GM19239 (cell line): Measurements from ENCODE around the gene WDCP.
"Not testable (repeated sequence)": the region's sequence is repeated elsewhere in the genome, so short reads cannot be mapped to it uniquely, and the experiment has no call there.

Source experiments
- DNase-seq: peaks from one replicate; pipeline ENCODE4 v3.0.0; 2011; ENCODE audit warnings: low spot score; ENCODE audit not compliant: insufficient read length
- FAIRE-seq: peaks from 2 replicates; lab custom pipeline; 2011; peaks lifted over from hg19 to GRCh38; lab: Jason Lieb, UNC

The WDCP gene

DNA sequence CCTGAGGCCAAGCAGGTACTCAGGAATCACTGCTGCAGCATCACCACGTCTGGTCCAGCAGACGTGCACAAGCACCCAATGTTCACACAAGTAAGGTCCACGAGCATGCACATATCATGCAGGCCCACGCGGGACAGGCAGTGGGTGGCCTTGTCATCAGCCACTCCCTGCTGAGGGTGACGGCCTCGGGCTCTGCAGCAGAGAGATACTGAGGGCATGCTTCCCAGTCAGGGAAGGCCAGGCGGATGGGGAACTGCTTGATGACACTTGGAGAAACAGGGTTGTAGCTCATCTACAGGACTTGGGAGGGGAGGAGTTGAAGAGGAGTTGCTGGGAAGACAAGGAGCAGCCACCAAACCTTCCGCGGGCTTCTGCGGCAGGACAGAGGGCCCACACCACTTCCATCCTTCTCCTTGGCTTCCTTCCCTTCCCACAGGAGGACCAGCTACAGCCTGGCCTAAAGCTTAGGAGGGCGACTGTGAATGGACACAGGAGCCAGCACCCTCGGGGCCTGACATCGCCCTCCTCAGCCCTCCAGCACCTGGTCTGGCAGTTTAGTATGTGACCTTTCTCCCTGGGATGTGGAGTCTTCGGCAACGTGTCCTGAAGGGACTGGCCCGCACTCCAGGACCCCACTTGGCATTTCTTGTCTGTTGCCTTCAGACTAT is 22.1 kb downstream of the WDCP start:
- FAIRE-seq (no peak), DNase-seq (no peak)

DNA sequence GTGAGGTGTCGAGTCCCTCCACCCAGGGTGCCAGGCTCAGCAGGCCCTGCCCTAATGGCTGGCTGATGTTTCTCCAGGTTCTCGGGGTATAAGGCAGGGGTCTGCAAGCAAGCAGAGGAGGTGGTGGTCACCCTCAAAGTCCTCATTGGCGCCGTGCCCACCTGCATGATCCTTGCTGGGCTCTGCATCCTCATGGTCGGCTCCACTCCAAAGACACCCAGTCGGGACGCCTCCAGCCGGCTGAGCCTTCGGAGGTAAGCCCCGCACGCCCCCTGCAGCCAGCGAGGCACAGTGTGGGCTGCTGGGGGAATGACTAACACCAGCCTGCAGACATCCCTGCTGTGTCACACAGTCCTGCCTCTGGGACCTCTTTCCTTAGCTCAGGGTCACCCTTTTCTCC is 23.2 kb downstream of the WDCP start:
- FAIRE-seq (no peak), DNase-seq (no peak)

DNA sequence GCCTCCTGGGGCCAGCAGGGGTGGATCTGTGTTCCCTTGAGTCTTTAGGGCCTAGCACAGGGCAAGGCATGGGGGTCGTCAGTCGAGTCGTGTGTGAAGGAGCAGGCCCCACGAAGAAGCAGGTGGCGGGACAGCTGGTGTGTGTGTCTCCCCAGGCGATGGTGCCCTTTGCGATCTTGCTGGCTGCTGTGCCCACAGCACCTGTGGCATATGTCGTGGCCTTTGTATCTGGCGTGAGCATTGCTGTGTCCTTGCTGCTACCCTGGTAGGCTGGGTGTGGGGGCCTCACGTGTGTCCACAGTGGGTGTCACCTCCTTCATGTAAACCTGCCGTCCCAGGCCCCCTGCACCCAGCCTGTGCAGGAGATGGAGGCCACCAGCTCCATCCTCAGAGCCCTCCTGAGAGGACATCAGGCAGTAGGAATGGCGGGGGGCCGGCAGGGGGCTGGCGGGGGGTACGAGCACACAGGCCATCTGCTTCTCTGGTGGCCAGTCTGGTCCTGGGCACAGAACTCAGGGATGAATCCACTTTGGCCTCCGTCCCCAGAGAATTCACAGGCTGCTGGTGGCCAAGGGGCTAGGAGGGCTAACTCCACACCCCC is 24.1 kb downstream of the WDCP start:
- FAIRE-seq (no peak), DNase-seq (no peak)

DNA sequence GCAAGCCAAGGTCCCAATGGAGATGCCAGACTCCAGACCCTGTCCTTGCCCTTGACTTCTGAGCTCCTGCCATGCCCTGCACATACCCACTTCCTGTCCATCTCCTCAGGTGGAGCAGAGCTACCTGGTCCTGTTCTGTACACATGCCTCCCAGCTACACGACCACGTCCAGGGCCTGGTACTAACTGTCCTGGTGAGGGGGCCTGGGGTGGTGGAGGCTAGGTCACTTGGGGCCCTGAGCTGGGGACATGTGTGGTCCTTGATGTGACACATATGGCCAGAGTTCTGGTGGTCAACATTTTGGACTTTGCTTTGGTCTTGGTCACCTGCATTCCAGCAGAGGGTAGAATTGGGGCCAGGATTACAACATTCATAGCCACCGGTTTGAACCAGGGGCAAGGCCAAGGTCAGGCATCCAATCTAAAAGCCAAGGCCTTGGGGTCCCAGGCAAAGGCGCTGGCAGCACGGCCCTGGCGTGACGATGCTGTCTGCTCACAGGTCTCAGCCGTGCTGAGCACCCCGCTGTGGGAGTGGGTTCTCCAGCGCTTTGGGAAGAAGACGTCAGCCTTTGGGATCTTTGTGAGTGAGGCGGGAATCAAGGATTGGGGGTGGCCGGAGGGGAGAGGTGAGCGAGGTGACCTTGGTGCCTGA is 24.7 kb downstream of the WDCP start:
- FAIRE-seq (no peak), DNase-seq (no peak)

DNA sequence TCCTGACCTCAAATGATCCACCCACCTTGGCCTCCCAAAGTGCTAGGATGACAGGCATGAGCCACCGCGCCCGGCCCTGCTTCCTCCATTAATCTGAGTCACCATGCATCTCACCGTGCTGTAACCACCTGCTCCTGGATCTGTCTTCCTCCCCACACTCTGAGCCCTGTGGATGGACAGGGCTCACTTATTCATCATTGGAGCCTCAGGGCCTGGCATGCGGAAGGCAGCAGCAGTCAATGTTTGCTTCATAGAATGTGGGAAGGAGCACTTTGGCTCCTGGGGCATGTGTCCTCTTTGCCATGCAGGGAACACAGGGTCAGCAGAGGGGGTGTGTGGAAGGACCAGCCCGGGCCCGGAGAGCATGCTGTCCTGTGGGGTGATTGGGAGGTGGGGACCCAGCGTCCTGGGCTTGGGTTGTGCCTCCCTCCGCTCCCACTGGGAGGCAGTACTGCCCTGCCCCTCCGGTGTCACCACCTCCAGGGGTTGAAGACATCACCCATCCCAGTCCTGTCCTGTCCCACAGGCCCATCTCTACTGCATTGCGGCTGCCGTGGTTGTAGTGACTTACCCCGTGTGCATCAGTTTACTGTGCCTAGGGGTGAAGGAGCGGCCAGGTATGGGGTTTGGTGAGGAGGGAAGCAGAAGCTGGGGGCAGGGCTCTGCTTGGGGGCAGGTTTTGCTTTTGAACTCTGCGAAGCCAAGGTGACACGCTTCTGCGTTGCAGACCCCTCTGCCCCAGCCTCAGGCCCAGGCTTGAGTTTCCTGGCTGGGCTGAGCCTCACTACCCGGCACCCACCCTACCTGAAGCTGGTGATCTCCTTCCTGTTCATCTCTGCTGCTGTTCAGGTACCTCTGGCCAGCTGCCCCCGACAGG is 25.8 kb downstream of the WDCP start:
- FAIRE-seq (no peak), DNase-seq (no peak)

DNA sequence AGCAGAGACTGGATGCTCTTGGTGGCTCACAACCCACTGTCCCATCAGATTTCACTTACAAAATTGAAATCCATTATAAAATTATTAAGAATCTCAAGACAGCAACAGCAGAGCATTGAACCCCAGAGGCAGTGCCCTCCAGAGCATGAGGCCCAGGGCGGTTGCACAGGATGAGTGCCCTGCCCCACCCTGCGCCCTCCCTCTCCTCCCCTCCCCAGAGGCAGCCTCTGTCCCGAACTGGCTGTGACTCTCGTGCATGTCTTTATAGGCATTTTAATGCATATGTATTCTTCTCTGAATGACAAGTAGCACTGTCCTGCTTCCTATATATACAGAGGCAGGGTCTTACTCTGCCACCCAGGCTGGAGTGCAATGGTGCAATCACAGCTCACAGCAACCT is 26.9 kb downstream of the WDCP start:
- DNase-seq (no peak), FAIRE-seq (no peak)

DNA sequence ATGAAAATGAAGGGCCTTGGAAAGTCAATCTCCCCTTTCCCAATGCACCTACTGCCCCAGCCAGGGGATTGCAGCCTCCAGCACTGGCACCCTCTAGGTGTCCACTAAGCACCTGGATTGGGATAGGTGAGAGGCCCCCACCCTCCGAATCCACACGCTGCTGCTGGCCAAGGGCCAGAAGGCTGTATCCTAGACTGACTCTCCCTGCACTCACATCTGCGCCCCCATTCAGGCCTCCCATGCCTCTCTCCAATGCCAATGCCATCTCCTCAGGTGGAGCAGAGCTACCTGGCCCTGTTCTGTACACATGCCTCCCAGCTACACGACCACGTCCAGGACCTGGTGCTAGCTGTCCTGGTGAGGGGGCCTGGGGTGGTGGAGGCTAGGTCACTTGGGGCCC is 27.5 kb downstream of the WDCP start:
- no peak for DNase-seq
- no peak for FAIRE-seq

DNA sequence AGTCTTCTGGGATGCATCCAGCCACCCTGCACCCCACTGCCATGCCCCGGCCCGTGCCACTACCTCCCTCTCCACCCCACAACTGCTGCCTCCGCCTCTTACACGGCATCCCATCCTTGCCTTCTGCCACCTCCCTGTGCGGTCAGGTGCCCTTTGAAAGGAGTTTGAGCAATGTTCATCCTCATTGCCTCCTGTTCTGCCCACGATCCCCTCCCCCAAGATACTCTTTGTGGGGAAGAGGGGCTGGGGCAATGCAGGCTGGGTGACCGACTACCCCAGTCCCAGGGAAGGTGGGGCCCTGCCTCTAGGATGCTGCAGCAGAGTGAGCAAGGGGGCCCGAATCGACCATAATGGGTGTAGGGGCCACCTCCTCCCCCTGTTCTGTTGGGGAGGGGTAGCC is 28.9 kb downstream of the WDCP start:
- DNase-seq (no peak), FAIRE-seq (no peak)

DNA sequence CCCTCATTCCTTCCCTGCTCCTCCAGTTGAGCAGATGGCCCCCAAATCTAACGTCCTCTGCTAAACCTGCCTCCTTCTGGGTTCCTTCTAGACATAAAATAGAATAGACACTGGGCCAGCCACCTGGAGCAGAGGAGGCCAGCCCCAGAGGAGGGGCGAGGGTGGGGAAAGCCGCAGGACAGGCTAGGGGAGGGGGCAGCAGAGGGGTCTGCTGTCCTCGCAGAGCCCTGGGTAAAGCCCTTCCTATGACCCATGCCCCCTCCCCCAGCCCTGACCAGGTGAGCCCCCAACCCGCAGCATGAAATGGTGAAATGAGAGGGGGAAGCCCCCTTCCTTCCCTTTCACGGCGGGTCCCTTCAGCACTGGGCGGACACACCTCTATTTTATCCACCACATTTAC is 29.5 kb downstream of the WDCP start:
- FAIRE-seq (no peak), DNase-seq (no peak)

DNA sequence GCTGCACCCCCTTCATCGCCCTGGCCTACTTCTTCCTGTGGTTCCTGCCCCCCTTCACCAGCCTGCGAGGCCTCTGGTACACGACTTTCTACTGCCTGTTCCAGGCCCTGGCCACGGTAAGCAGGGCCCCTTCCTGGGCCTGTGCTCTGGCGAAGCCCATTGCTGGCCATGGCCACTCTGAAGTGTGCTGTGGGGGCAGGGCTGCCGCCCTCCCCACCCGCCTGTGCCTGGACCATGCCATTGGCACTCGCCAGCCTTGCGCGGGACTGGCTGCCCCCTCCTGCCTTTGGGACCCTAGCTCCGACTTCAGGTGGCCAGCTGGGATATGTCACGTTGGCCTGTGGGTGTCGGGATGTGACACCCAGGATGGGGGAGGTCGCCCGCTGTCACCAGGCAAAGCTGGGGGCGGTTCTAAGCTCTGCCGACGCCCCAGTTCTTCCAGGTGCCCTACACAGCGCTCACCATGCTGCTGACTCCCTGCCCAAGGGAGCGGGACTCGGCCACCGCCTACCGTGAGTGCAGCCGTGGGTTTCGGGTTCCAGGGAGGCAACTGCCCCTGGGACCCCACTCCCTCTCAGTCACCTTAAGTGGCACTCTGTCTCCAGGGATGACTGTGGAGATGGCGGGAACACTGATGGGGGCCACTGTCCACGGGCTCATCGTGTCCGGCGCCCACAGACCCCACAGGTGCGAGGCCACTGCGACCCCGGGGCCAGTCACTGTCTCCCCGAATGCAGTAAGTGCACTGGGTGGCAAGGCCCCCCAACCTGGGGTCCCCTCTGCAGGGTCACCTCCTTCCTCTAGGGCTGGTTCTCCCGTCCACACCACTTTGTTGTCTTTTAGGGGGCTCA is 30.1 kb downstream of the WDCP start:
- DNase-seq (no peak), FAIRE-seq (no peak)

DNA sequence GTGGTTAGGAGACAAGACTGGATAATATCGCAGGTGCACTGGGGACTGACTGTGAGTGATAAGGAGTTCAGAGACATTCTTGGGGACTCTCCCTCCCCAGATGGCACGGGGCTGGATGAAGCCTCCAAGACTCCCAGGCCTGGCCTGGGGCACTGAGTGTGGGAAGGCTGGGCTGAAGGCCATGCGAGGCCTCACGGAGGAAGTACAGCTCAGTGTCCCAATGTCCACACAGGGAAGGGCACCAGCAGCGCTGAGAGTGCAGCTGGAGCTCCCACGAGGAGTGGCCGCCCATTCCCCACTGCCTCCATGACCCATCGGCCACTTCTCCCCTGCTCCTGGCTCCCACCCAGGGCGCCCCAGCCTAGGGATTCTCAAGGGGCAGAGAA is 30.8 kb downstream of the WDCP start:
- FAIRE-seq = no peak
- no peak for DNase-seq

DNA sequence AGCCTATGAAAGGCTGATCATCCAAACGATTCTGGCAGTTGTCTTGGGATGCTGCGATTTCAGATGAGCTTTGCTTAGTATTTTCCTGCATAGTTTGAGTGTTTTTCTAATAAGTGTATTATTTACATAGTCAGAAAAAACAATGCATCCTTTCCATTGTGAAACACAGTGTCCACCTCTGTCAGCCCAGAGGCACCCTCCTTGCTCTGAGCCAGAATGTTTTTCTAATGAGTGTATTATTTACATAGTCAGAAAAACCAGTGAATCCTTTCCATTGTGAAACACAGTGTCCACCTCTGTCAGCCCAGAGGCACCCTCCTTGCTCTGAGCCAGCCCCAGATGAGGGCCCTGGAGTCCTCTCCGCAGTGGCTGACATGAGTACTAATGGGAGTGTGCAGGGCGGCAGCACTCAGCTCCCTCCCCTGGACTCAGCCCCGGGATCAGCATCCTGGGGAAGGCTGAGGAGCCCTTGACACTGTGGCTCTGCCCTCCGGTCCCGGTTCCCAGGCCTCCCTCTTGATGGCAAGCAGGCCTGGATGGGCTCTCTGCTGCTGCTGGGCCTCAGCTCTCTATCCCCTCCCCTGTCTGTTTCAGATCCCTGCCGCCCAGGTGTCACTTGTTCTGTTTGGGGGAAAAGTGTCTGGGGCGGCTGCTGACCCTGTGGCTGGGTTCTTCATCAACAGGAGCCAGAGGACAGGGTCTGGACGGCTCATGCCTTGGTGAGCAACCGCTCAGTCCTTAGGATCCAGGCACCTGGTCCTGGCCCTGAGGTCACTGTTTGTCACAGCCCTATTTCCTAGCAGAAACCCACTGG is 31.4 kb downstream of the WDCP start:
- DNase-seq (no peak), FAIRE-seq (no peak)

DNA sequence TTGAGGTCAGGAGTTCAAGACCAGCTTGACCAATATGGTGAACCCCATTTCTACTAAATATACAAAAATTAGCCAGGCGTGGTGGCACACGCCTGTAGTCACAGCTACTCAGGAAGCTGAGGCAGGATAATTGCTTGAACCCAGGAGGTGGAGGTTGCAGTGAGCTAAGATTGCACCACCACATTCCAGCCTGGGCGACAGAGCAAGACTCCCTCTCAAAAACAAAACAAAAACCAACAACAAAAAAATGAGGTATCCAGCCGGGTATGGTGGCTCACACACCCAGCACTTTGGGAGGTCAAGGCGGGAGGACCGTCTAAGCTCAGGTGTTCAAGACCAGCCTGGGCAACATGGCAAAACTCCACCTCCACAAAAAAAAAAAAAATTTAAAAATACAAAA is 32.3 kb downstream of the WDCP start:
- not testable (repeated sequence) for DNase-seq, FAIRE-seq

DNA sequence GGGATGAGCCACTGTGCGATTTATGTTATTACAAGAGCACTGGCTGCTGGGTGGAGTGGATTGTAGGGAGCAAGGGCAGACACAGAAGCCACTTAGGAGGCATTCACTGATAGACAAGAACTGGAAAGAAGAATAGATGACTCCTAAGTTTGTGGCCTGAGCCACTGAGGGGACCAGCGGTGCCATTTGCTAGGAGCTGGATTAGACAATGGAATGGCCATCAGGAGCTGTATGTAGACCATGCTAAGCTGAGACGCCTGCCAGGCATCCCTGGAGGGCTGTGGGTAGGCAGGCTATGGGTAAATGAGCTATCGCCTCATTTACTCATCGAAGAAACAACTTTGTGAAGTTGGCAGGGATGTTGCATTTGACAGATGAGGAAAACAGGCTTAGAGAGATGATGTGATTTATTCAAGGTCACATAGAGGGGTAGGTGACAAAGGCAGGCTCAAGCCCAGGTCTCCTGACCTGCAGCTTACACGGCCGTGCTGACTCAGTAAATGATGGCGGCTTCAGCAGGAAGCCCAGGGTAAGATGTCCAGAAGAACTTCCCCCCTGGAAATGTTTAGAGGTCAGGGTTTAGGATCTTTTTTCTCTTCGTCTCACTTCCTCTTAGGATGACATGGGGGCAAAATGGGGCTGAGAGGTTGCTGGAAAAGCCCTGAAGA is 34.5 kb downstream of the WDCP start:
- FAIRE-seq (no peak), DNase-seq (no peak)

DNA sequence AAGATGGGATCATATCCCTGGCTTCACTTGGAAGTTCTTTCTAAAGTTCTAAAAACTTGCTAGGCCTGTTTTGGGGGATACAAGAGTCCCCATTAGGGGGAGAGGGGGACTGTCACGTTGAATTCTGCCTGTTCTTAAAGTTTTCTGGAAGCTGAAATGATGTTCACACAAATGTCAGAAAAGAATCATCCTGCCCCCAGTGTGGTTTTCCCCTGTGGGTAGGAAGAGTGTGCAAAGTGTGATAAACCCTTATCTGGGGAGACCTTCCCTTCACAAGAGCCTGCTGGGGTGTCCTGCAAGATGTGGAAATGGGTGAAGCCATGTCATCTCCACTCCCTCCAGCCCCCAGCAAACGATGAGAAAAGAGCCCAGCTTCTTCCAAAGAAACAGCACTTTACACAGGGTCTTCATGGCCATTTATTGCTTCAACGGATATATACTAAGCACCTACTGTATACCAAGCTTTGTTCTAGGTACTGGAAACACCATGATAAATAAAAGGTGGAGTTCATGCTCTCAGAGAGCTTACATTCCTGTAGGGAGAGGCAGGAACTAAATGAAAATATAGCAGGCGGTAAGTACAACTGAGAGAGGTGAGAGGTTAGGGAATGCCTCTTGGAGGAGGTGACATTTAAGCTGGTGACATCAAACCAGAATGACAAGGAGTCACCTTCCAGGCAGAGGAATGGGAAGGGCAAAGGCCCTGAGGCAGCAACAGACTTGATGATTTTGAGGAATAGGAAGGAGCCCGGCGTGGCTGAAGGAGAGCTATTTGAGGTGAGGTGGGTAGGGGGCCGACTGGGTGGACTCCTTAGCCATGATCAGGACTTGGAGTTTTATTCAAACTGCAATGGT is 35.7 kb downstream of the WDCP start:
- DNase-seq (no peak), FAIRE-seq (no peak)

DNA sequence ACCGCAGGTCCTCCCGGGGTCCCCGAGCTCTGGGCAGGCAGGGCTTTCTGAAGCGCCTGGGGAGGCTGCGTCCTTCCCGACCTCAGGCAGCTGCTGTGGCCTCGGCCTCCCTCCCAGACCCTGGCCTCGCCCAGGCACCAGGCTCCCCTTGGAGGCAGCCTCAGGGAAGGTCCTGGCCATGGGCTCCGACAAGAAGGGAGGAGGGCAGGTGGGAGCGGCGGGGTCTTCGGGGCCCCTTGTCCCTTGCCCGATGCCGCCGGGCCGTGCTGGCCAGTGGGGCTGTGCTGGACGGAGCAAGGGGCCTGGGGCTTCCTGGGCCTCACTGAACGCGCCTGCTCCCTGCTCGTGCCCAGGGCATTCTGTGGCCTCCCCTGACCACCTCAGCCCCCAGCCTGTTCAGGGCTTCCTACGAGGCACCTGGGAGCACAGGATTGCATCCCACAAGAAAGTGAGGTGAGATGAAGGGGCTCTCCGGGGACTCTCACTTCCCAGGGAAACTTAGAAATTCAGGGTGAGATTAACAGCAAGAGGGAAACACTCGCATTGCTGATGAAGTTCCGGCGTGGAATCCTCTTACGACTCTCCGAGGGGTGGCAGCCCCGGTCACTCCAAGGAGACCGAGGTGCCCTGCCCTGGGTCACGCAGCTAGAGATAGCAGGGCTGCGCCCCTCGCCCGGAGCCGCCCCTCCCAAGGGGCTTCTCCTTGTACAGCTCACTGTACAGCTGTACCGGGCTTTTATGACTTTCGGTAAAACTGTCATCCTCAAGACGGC is 36.5 kb downstream of the WDCP start:
- FAIRE-seq = no peak
- DNase-seq = no peak
